Stomach (tissue), 4 donors: ENCODE data around the gene ANKRD40.

Source experiments
- CTCF ChIP-seq, 7 experiments: fragments of 450-650 bp in 4 of 7; fragments of 200-600 bp in 3 of 7; sonication (generic) in 3 of 7; IDR thresholded peaks; one replicate each; pipeline ENCODE4 v1.5.1; 2016 to 2019; ENCODE audit warnings: antibody characterized with exemption in 7 of 7, control low read depth in 2 of 7, mild to moderate bottlenecking in 1 of 7
- EP300 ChIP-seq: sonication (generic); formaldehyde crosslinking; IDR thresholded peaks from one replicate; pipeline ENCODE4 v1.6.1; 2017; ENCODE audit warnings: antibody characterized with exemption
- POLR2A ChIP-seq, 4 donors: fragments of 450-650 bp; IDR thresholded peaks; one replicate each; pipeline ENCODE4 v1.6.1; 2016; ENCODE audit warnings: antibody characterized with exemption in 4 of 4, control low read depth in 2 of 4, mild to moderate bottlenecking in 1 of 4, moderate library complexity in 1 of 4
- POLR2AphosphoS5 ChIP-seq, 3 donors: sonication (generic); formaldehyde crosslinking; IDR thresholded peaks; one replicate each; pipeline ENCODE4 v1.6.1; 2016; ENCODE audit warnings: antibody characterized with exemption in 3 of 3

- TF ChIP-seq CTCF (IDR thresholded peaks at IDR 0.05) = no peak
- TF ChIP-seq POLR2A (IDR thresholded peaks at IDR 0.05) = no peak
- no peak for TF ChIP-seq POLR2AphosphoS5 (IDR thresholded peaks at IDR 0.05)
- no peak for TF ChIP-seq EP300
Observed at GRCh38 chr17:50712641-50713040, 4.9 kb upstream of the ANKRD40 start.
